OCI-LY7 (cell line): ENCODE results near the gene ZBTB16. TPM values are rescaled to one million over a fixed set of nuclear protein-coding genes. Genes with fewer than 3 reads are reported as not detected.

ENCODE experiments used
- BruUV-seq: library from RNA; stranded (reverse); fragments of 400-500 nt; replicated peaks from 2 replicates; lab custom pipeline; 2021; lab: Mats Ljungman, UMichigan
- CTCF ChIA-PET: fragments of 300-600 bp; sonication (Branson Sonifier 250); formaldehyde crosslinking; loops from one replicate; lab custom pipeline; 2022; ENCODE audit warnings: antibody characterized with exemption; ENCODE audit not compliant: unreplicated experiment; lab: Charles Lee
- POLR2A ChIA-PET: fragments of 300-600 bp; sonication (Branson Sonifier 250); formaldehyde crosslinking; loops from one replicate; lab custom pipeline; 2022; ENCODE audit warnings: antibody characterized with exemption; lab: Charles Lee
- DNase-seq: peaks from one replicate; pipeline ENCODE4 v3.0.0-alpha.2; 2015; ENCODE audit warnings: low spot score
- H2AFZ ChIP-seq: fragments of 200-600 bp; sonication (generic), shearing (Covaris generic); 2 replicates; pipeline ENCODE4 v1.6.1; 2014; ENCODE audit warnings: mild to moderate bottlenecking, antibody characterized with exemption, low read length, moderate library complexity
- H3K27ac ChIP-seq: fragments of 200-600 bp; sonication (generic); 2 replicates; pipeline ENCODE4 v1.5.1; 2014; ENCODE audit warnings: mixed run types, low read depth, mild to moderate bottlenecking, moderate library complexity, low read length, inconsistent platforms; ENCODE audit not compliant: poor library complexity, severe bottlenecking
- H3K36me3 ChIP-seq: fragments of 200-600 bp; sonication (generic); 2 replicates; pipeline ENCODE4 v1.6.1; 2014; ENCODE audit warnings: mild to moderate bottlenecking, antibody characterized with exemption, low read length, moderate library complexity, mixed read lengths; ENCODE audit not compliant: insufficient read depth
- H3K4me1 ChIP-seq: fragments of 200-600 bp; sonication (generic); 2 replicates; pipeline ENCODE4 v1.5.1; 2014; ENCODE audit warnings: mild to moderate bottlenecking, low read length; ENCODE audit not compliant: insufficient read depth, poor library complexity, severe bottlenecking
- H3K4me2 ChIP-seq: fragments of 200-600 bp; sonication (generic); 2 replicates; pipeline ENCODE4 v1.6.1; 2014; ENCODE audit warnings: mild to moderate bottlenecking, low read length
- H3K4me3 ChIP-seq: fragments of 200-600 bp; sonication (generic); 2 replicates; pipeline ENCODE4 v1.5.1; 2014; ENCODE audit warnings: mild to moderate bottlenecking, low read depth, low read length; ENCODE audit not compliant: poor library complexity, severe bottlenecking
- H3K79me2 ChIP-seq: fragments of 200-600 bp; sonication (generic); 2 replicates; pipeline ENCODE4 v1.6.1; 2016; ENCODE audit warnings: low read depth, mild to moderate bottlenecking, low read length, moderate library complexity, mixed read lengths; ENCODE audit not compliant: insufficient read depth
- H3K9me2 ChIP-seq: fragments of 200-600 bp; sonication (generic); 2 replicates; pipeline ENCODE4 v1.6.1; 2016; ENCODE audit warnings: mild to moderate bottlenecking, low read length, mixed read lengths; ENCODE audit not compliant: insufficient read depth
- H3K9me3 ChIP-seq: fragments of 200-600 bp; sonication (generic); 2 replicates; pipeline ENCODE4 v1.6.1; 2014; ENCODE audit warnings: mild to moderate bottlenecking, mixed run types, low read length, mixed read lengths
- H4K20me1 ChIP-seq: fragments of 200-600 bp; sonication (generic); 2 replicates; pipeline ENCODE4 v1.6.1; 2014; ENCODE audit warnings: mild to moderate bottlenecking, antibody characterized with exemption, low read length, moderate library complexity, mixed read lengths; ENCODE audit not compliant: insufficient read depth
- CTCF ChIP-seq: fragments of 200-600 bp; sonication (generic); conservative IDR thresholded peaks from 2 replicates; pipeline ENCODE4 v1.5.1; 2014; ENCODE audit warnings: mild to moderate bottlenecking, antibody characterized with exemption, low read length, moderate library complexity, mixed read lengths
- EZH2phosphoT487 ChIP-seq: fragments of 200-600 bp; sonication (generic); IDR thresholded peaks from 2 replicates; pipeline ENCODE4 v1.6.1; 2018; ENCODE audit warnings: low read depth, borderline replicate concordance, mild to moderate bottlenecking, mixed run types, antibody characterized with exemption, low read length, moderate library complexity, mixed read lengths
- intact Hi-C: fragments of 100-400 bp; cut with micrococcal nuclease; formaldehyde crosslinking; loops from one replicate; pipeline ENCODE4 v1.10.0; 2022; ENCODE audit not compliant: unreplicated experiment
- total RNA-seq, 2 experiments: library from RNA; depleted of rRNA in 1 of 2; stranded (reverse); fragments of >200 nt in 1 of 2; shearing (Covaris generic) in 1 of 2; gene quantifications; 2 replicates each; pipeline ENCODE4 v1.2.3, GENCODE V29; 2014 to 2022

The ZBTB16 gene
- total RNA-seq, 2 experiments from 2014 or later: not detected

GRCh38 chr11:114256967-114257286 lies 197.4 kb downstream of the ZBTB16 start:
- Histone ChIP-seq H3K9me3 (no peaks in the 10 kb centered on the region), H3K79me2 (no peaks in the 10 kb centered on the region), H3K4me2 (no peak overlapping the region), H3K36me3 (no peaks in the 10 kb centered on the region), H3K27ac (no peak overlapping the region), H3K4me3 (no peak overlapping the region), H2AFZ (no peak overlapping the region), H3K9me2 (no peaks in the 10 kb centered on the region), H4K20me1 (no peaks in the 10 kb centered on the region), H3K4me1 (peaks cover 10% of the 10 kb centered on the region)
- intact Hi-C loops: no loop called here
- no peak for DNase-seq
- no TSS peak for BruUV-seq
- ChIA-PET POLR2A (interaction anchor here (0.6 to 1.1 kb wide), 2 partner anchors 8 to 628 kb away, joined by 4 to 5 read pairs; no protein-coding TSS in a partner anchor), CTCF (no interaction called here)
- TF ChIP-seq EZH2phosphoT487 (no peak), CTCF (no peak)

- Histone ChIP-seq H3K4me2 (no peak overlapping the region), H3K4me3 (no peak overlapping the region), H2AFZ (no peak overlapping the region), H3K36me3 (no peaks in the 10 kb centered on the region), H3K79me2 (no peaks in the 10 kb centered on the region), H4K20me1 (no peaks in the 10 kb centered on the region), H3K9me3 (no peaks in the 10 kb centered on the region), H3K9me2 (no peaks in the 10 kb centered on the region), H3K27ac (no peak overlapping the region), H3K4me1 (peaks cover 10% of the 10 kb centered on the region)
- ChIA-PET CTCF (interaction anchor here (0.6 to 1.5 kb wide), 2 partner anchors 263 to 281 kb away, joined by 3 read pairs; no protein-coding TSS in a partner anchor), POLR2A (interaction anchor here (0.6 to 0.7 kb wide), 3 partner anchors 31 to 123 kb away, joined by 3 read pairs; no protein-coding TSS in a partner anchor)
- intact Hi-C loops: no loop called here
- no TSS peak for BruUV-seq
- DNase-seq: no peak
- TF ChIP-seq EZH2phosphoT487: no peak
Observed at GRCh38 chr11:114257621-114258558, 198.4 kb downstream of the ZBTB16 start.

GRCh38 chr11:114258696-114259095 lies 199.2 kb downstream of the ZBTB16 start:
- ChIA-PET CTCF (interaction anchor here (0.7 to 1.5 kb wide), 3 partner anchors 10 to 264 kb away, joined by 3 read pairs; no protein-coding TSS in a partner anchor), POLR2A (interaction anchor here (0.5 to 0.6 kb wide), 2 partner anchors 30 to 309 kb away, joined by 3 read pairs; no protein-coding TSS in a partner anchor)
- no TSS peak for BruUV-seq
- no peaks in the 10 kb centered on the region for H3K9me3 ChIP-seq
- H3K79me2 ChIP-seq: no peaks in the 10 kb centered on the region
- no peak for TF ChIP-seq EZH2phosphoT487
- no peak for TF ChIP-seq CTCF
- no peaks in the 10 kb centered on the region for H3K36me3 ChIP-seq
- intact Hi-C loops: no loop called here
- peaks cover 10% of the 10 kb centered on the region for H3K4me1 ChIP-seq
- no peak overlapping the region for H3K4me2 ChIP-seq
- no peaks in the 10 kb centered on the region for H4K20me1 ChIP-seq
- H3K4me3 ChIP-seq: no peak overlapping the region
- H3K27ac ChIP-seq: no peak overlapping the region
- 0 out of 2 replicates have a peak overlapping the region, but pooled peaks have one; percentile 4 for H2AFZ ChIP-seq
- peak; percentile 8 for DNase-seq
- no peaks in the 10 kb centered on the region for H3K9me2 ChIP-seq
